ENCODE measurements around the gene PRELID2.
"Not testable (repeated sequence)": the region's sequence is repeated elsewhere in the genome, so short reads cannot be mapped to it uniquely, and the experiment has no call there.

PRELID2 gene

DNA sequence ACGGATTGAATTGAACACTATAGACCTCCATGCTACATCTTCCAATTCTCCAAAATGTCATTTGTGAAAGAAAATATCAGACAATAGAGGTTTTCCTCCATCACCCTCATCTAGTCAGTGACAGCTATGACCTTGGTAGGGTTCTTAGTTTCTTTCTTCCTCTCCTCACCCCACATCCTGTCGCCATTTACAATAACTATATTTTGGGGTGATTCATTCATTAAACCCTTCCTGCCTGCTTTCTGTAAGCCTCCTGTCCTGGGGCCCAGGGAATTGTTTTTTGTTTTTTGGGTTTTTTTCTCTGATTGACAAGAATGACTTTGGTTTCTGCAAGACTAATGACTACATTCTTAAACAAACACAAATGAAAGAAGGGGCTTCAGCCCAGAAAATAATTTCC, 82.6 kb downstream of the PRELID2 start:
- FAIRE-seq = no peak
- no peak for DNase-seq (ENCODE audit: low spot score)

DNA sequence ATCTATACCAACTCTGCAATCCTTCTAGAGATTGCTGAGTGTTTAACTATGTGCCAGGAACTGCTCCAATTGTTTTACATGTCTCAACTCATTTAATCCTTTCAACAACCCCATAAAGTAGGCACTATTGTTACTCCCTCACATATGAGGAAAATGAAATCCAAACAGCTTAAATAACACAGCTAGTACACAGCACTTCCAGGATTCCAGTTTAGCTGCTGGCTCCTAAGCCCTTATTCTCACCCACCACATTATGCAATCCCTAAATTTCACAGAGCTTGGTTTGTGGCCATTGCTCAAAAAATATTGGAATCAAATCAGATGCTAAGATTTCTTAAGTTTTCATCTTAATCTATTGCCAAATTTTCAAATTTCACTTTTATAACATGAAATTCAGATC, 84.9 kb downstream of the PRELID2 start:
- FAIRE-seq (no peak), DNase-seq (ENCODE audit: low spot score) (no peak)

DNA sequence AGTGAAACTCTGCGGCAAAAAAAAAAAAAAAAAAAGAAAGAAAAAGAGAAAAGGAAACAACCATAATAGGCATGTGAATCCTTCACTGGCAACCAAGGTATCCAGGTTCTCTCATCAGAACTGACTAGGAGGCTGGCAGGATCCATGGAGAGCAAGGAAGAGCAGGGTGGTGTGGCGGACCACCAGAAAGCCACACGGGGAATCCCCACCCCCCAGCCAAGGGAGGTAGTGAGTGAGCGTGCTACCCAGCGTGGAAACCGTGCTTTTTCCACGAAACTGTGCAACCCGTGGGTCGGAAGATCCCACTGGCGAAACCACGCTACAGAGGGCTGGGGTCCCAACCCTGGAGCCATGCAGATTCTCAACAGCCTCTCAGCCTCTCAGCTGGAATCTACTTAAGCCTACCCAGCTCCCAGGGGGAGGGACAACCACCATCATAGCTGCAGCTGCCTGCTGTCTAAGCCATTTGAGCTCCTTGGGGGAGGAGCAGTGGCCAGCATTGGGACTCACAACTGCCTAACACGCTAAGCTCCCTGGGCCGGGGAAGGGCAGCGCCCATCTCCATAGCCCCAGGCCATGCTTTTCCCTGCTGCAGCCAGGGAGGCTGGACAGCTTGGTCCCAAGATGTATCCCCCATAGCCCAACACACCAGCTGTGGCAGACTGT, 91.6 kb downstream of the PRELID2 start:
- FAIRE-seq = no peak
- no peak for DNase-seq (ENCODE audit: low spot score)

DNA sequence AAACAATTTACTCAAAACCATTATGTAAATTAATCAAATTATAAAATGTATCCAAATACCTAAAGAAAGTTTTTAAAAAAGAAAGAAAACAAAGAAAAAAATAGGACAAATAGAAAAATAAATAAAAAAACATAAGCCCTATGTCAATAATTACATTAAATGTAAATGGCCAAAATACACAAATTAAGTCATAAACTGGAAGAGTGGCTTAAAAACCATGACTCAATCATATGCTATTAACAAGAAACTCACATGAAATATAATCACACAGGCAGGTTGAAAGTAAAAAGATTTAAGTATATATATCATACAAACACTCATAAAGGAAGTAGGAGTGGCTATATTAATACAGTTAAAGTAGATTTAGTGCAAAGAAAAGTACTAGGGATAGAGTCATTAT, 95.3 kb downstream of the PRELID2 start:
- DNase-seq (ENCODE audit: low spot score) = no peak

DNA sequence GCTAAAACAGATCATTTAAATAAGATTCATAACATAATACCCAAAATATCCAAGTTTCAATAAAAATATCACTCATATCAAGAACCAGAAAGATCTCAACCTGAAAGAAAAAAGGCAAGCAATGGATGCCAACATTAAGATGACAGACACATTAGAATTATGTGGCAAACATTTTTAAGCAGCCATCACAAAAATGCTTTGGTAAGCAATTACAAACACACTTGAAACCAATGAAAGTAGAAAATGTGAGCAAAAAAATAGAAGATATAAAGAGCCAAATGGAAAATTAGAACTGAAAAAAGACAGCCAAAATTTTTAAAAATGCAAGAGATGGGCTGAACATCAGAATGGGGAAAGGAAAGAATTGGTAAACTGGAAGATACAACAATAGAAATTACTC, 96.9 kb downstream of the PRELID2 start:
- FAIRE-seq = no peak
- no peak for DNase-seq (ENCODE audit: low spot score)

More for the DNA sequence above, 95.3 kb downstream of the PRELID2 start:
- FAIRE-seq = no peak

DNA sequence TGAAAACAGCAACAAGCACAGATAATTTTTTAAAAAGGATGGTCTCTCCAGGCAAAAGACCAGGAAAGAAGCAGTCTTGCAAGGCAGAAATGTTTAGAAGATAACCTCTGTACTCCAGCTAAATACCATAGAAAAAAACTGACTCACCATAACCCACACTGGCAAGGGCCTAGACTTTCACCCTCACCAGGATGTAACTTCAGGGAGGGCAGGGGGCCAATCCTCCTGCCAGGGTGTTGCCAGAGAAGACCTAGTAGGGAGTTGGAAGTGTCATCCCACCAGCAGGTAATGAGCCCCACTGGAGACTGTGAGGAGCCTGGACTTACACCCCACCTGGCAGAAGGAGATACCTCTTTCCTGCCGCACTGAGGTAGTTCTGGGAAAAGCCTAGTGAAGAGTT, 97.6 kb downstream of the PRELID2 start:
- no peak for FAIRE-seq
- DNase-seq (ENCODE audit: low spot score) = no peak

DNA sequence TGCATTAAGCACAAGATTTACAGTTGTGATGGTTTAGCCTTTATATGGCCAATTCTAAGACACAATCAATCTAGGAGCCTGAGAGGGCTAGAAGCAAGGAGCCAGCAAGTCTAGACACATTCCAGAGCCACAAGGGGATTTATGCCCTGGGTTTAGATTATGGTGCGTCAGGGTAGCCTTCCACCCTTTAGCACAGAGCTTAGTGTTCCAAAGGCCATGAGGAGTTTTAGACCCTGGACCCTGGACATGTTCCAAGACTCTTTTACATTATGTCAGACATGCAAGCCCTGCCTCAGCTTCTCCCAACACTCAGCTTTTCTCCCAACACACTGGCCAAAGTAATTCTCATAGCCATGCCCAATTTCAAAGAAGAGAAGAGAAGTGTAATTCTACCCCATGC, 105.2 kb downstream of the PRELID2 start:
- not testable (repeated sequence) for DNase-seq (ENCODE audit: low spot score); FAIRE-seq

DNA sequence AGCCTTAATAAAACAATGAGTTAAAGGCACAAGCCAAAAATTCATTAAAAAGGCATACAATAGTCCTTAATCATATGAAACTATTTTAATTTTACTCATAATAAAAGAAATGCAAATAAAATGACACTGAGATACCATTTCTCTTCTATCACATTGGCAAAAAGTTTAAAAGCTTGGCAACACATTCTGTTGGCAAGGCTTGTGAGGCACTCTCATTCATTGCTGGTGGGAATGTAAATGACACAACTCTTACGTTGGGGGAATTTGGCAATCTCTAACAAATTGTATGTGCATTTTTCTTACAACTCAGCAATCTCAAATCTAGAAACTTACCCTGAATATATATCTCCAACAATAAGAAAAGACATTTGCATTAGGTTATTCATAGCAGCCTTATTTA, 111.6 kb downstream of the PRELID2 start:
- DNase-seq (ENCODE audit: low spot score) (no peak), FAIRE-seq (no peak)

DNA sequence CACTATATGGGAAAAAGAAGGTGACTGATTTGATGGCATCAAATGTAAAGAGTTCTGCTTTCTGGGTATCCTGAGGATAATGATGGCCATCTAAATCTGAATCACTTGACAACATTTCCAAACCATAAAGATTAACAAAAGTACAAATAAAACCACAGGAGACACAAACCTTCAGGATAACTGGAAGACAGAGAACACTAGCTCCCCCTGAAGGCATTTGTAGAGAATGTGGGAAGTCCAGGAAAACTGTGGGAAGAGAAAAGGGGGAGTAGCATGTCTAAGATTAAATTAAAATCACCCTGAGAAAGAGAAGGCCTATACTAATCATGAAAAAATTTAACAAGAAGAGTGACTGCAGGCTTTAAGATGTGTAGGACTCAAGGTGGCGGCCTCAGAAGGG, 116.2 kb downstream of the PRELID2 start:
- FAIRE-seq (no peak), DNase-seq (ENCODE audit: low spot score) (peak; percentile 12)

DNA sequence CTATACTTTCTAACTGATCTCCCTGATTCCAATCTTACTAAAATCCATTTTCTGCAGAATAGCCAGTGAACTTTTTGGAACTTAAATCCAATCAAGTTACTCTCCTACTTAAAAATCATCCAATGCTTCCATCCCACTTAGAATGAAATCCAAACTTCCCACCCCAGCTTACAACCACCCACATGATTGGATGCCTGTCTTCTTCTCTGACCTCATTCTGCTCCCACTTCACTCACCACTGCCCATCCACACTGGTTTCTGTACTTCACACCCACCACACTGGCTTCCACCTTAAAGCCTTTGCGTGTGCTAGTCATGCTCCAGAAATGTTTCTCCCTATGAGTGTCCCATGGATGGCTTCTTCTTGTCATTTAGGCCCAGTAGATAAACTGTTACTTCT, 119.7 kb downstream of the PRELID2 start:
- DNase-seq (ENCODE audit: low spot score) (no peak), FAIRE-seq (no peak)

DNA sequence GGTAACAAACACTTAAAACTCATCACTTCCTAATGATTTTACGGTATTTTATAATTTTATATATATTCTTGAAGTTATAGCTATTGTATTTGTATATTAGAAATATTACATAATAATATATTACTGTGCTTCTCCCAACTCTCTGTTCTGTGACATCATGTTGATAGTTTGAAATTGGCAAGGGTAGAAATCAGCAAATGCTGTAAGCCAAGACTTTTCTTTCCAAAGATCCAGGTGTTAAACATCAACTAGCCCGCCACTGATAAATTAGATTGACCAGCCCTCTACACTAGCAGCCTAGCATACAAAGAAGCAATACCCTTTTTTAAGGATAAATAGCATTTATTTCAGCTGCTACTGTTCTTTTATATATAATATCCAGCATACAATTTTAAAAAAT, 122.9 kb downstream of the PRELID2 start:
- FAIRE-seq = no peak
- DNase-seq (ENCODE audit: low spot score) = no peak

DNA sequence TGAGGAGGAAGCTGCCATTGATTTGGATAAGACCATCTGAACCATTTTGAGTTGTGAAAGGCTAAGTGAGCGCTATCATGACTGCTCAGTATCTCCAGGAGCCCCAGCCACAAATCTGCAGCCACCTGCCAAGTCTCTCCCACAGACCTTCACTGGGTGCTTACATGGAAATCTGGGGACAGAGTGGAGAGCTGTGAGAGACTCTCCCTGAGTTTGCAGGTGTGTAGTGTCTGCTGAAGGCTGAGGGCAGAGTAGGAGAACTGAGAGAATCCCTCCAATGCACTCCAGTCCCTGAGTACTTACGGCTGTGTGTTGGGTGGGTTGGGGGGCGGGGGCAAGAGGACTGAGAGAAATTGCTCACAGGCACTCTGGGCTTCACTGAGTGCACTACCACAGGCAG, 123.7 kb downstream of the PRELID2 start:
- DNase-seq (ENCODE audit: low spot score) (no peak), FAIRE-seq (no peak)

Measured in urothelium cell line (cell line).